Stimulated activated CD8-positive, alpha-beta memory T cell treated with anti-CD3 and anti-CD28 coated beads, Interleukin-15, amount 100 ng/mL, for 1 hour (primary cell): ENCODE data around the gene RPS6KA1.
A peak's percentile ranks its signal among the peaks of the same experiment; 100 is the strongest.
"Not testable (repeated sequence)": the region's sequence is repeated elsewhere in the genome, so short reads cannot be mapped to it uniquely, and the experiment has no call there.

Source experiments
- DNase-seq: peaks from one replicate; pipeline ENCODE4 v3.0.0-alpha.2; 2020; ENCODE audit warnings: low read depth

Gene RPS6KA1

GRCh38 chr1:26529655-26530409 is at the start of gene RPS6KA1:
Gene RPS6KA1, plus strand, starts transcription at chr1:26529761. Its CDS starts 160 bp downstream, at chr1:26529921.
- no peak for DNase-seq

GRCh38 chr1:26482921-26483320 is 46.6 kb upstream of the RPS6KA1 start:
- DNase-seq = no peak

GRCh38 chr1:26483980-26484379 is 45.6 kb upstream of the RPS6KA1 start:
- no peak for DNase-seq

GRCh38 chr1:26490155-26490554 is 39.4 kb upstream of the RPS6KA1 start:
- no peak for DNase-seq

- DNase-seq = no peak
Measured at GRCh38 chr1:26493267-26493666, 36.3 kb upstream of the RPS6KA1 start.

GRCh38 chr1:26493938-26494337 is 35.6 kb upstream of the RPS6KA1 start:
- no peak for DNase-seq

- no peak for DNase-seq
Measured at GRCh38 chr1:26496861-26497260, 32.7 kb upstream of the RPS6KA1 start.

- no peak for DNase-seq
Measured at GRCh38 chr1:26498894-26499293, 30.7 kb upstream of the RPS6KA1 start.

- DNase-seq = peak; percentile 80
Measured at GRCh38 chr1:26500488-26501175, 28.9 kb upstream of the RPS6KA1 start.

- not testable (repeated sequence) for DNase-seq
Measured at GRCh38 chr1:26510711-26511110, 18.9 kb upstream of the RPS6KA1 start.

- DNase-seq = not testable (repeated sequence)
Measured at GRCh38 chr1:26515836-26516235, 13.7 kb upstream of the RPS6KA1 start.

- no peak for DNase-seq
Measured at GRCh38 chr1:26516987-26517765, 12.4 kb upstream of the RPS6KA1 start.

- no peak for DNase-seq
Measured at GRCh38 chr1:26517766-26518049, 11.9 kb upstream of the RPS6KA1 start.

GRCh38 chr1:26518355-26518754 is 11.2 kb upstream of the RPS6KA1 start:
- DNase-seq = no peak

GRCh38 chr1:26520339-26520738 is 9.2 kb upstream of the RPS6KA1 start:
- DNase-seq = no peak

- no peak for DNase-seq
Measured at GRCh38 chr1:26521669-26522030, 7.9 kb upstream of the RPS6KA1 start.

GRCh38 chr1:26522073-26522472 is 7.5 kb upstream of the RPS6KA1 start:
- DNase-seq = no peak

- no peak for DNase-seq
Measured at GRCh38 chr1:26524181-26524580, 5.4 kb upstream of the RPS6KA1 start.

- DNase-seq = no peak
Measured at GRCh38 chr1:26526287-26526686, 3.3 kb upstream of the RPS6KA1 start.

- no peak for DNase-seq
Measured at GRCh38 chr1:26529405-26529654, 231 bp upstream of the RPS6KA1 start.

GRCh38 chr1:26530410-26530894 is 891 bp downstream of the RPS6KA1 start:
- DNase-seq = no peak

GRCh38 chr1:26530895-26531598 is 1.5 kb downstream of the RPS6KA1 start:
- DNase-seq = no peak
